ENCODE measurements around the gene HOXA3. TPM values are rescaled to one million over a fixed set of nuclear protein-coding genes. Genes with fewer than 3 reads are reported as not detected.
A peak's percentile ranks its signal among the peaks of the same experiment; 100 is the strongest.

The HOXA3 gene
- total RNA-seq, 1 experiment from 2014 or later, result not detected

GRCh38 chr7:27161721-27162560, 9.6 kb upstream of the HOXA3 start:
- Mint-ChIP-seq H3K27me3 (ENCODE audit: low read depth) (peaks cover 100% of the 10 kb centered on the region), H3K4me3 (no peak overlapping the region), H3K27ac (no peak overlapping the region), H3K9me3 (no peaks in the 10 kb centered on the region), H3K36me3 (no peaks in the 10 kb centered on the region), H3K4me1 (peaks cover 8% of the 10 kb centered on the region)
- DNase-seq (ENCODE audit: low spot score) (peak; percentile 38), ATAC-seq (no peak)
- no peak for TF ChIP-seq AR (CRISPR knock-in tag; IDR thresholded peaks at IDR 0.05)
- no peak for TF ChIP-seq MAX (CRISPR knock-in tag; IDR thresholded peaks at IDR 0.05)
- TF ChIP-seq ZNF232 (CRISPR knock-in tag; IDR thresholded peaks at IDR 0.05), result no peak
- TF ChIP-seq ZNF396 (CRISPR knock-in tag; IDR thresholded peaks at IDR 0.05; ENCODE audit: borderline replicate concordance), result no peak
- no peak for TF ChIP-seq FOXJ3 (CRISPR knock-in tag; IDR thresholded peaks at IDR 0.05; ENCODE audit: borderline replicate concordance)
- no peak for TF ChIP-seq GTF2I (CRISPR knock-in tag; conservative IDR thresholded peaks at IDR 0.05)
- no peak for TF ChIP-seq ZNF138 (CRISPR knock-in tag; conservative IDR thresholded peaks at IDR 0.05)
- no peak for TF ChIP-seq PRDM15 (CRISPR knock-in tag; IDR thresholded peaks at IDR 0.05)
- ChIA-PET CTCF (interaction anchor here (0.9 to 3.1 kb wide), 23 partner anchors 8 to 797 kb away, joined by 3 to 74 read pairs (median 5); partner anchors contain the start of genes HOXA3, HOXA4, HOXA5 and HOXA6), POLR2A (no interaction called here)

- H3K4me3 Mint-ChIP-seq, result peak overlapping the region; percentile 29
- CTCF ChIA-PET, result interaction anchor here (0.6 to 3.1 kb wide), 47 partner anchors 8 to 1304 kb away, joined by 3 to 74 read pairs (median 4); partner anchors contain the start of genes HOXA1, HOXA3, HOXA4 and HOXA5
- no peak overlapping the region for H3K27ac Mint-ChIP-seq
- TF ChIP-seq CDX4 (CRISPR knock-in tag; IDR thresholded peaks at IDR 0.05; ENCODE audit: borderline replicate concordance) (peak; percentile 85; the same call in 1 of the 2 replicates), ETV6 (CRISPR knock-in tag; IDR thresholded peaks at IDR 0.05) (no peak)
- no peak for DNase-seq (ENCODE audit: low spot score)
- ATAC-seq, result no peak
- POLR2A ChIA-PET, result interaction anchor here (0.9 kb wide), 1 partner anchor 65 kb away, joined by 4 read pairs; no protein-coding TSS in a partner anchor
- no peaks in the 10 kb centered on the region for H3K9me3 Mint-ChIP-seq
- H3K36me3 Mint-ChIP-seq, result no peaks in the 10 kb centered on the region
- peaks cover 11% of the 10 kb centered on the region for H3K4me1 Mint-ChIP-seq
- peaks cover 100% of the 10 kb centered on the region for H3K27me3 Mint-ChIP-seq (ENCODE audit: low read depth)
These were observed 8.9 kb upstream of the HOXA3 start for GRCh38 chr7:27161214-27161720.

GRCh38 chr7:27160546-27161213, 8.3 kb upstream of the HOXA3 start:
- no peaks in the 10 kb centered on the region for H3K36me3 Mint-ChIP-seq
- CTCF ChIA-PET, result interaction anchor here (0.6 to 3.1 kb wide), 48 partner anchors 9 to 1304 kb away, joined by 3 to 74 read pairs (median 4); partner anchors contain the start of genes HOXA1, HOXA3, HOXA4 and HOXA5
- no peaks in the 10 kb centered on the region for H3K9me3 Mint-ChIP-seq
- TF ChIP-seq CTCF (IDR thresholded peaks at IDR 0.05) (peak; percentile 100), GTF2I (CRISPR knock-in tag; conservative IDR thresholded peaks at IDR 0.05) (no peak), ETV6 (CRISPR knock-in tag; IDR thresholded peaks at IDR 0.05) (0 out of 2 replicates have a peak, but pooled peaks have one; percentile 20)
- H3K27ac Mint-ChIP-seq, result no peak overlapping the region
- POLR2A ChIA-PET, result interaction anchor here (0.9 kb wide), 1 partner anchor 64 kb away, joined by 4 read pairs; no protein-coding TSS in a partner anchor
- ATAC-seq (peak; percentile 43), DNase-seq (ENCODE audit: low spot score) (peak; percentile 92)
- H3K4me1 Mint-ChIP-seq, result peaks cover 12% of the 10 kb centered on the region
- H3K27me3 Mint-ChIP-seq (ENCODE audit: low read depth), result peaks cover 100% of the 10 kb centered on the region
- peak overlapping the region; percentile 29 for H3K4me3 Mint-ChIP-seq

Measured in WTC11 (cell line).